IPS-11a (cell line): ENCODE results near the gene IRF1.
"Not testable (repeated sequence)": the region's sequence is repeated elsewhere in the genome, so short reads cannot be mapped to it uniquely, and the experiment has no call there.

Source experiments
- H3K4me3 ChIP-seq: one replicate; pipeline ENCODE4 v1.5.1; 2013; ENCODE audit warnings: low read depth, low read length, control low read depth

IRF1 gene

DNA sequence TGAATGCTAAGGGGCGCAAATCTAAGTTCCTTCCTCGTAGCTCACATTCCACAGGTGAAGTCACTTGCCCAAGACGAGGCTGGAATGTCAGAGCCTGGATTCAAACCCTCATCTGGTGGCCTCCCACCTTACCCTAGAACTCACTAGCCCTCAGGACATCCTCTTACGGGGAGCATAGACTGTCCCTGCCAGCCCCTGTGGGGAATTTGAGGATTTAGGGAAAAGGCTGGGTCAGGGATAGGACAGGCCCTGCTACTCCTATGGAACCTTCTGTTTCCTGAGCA lies 45.0 kb downstream of the IRF1 start:
- no peak overlapping the region for H3K4me3 ChIP-seq

DNA sequence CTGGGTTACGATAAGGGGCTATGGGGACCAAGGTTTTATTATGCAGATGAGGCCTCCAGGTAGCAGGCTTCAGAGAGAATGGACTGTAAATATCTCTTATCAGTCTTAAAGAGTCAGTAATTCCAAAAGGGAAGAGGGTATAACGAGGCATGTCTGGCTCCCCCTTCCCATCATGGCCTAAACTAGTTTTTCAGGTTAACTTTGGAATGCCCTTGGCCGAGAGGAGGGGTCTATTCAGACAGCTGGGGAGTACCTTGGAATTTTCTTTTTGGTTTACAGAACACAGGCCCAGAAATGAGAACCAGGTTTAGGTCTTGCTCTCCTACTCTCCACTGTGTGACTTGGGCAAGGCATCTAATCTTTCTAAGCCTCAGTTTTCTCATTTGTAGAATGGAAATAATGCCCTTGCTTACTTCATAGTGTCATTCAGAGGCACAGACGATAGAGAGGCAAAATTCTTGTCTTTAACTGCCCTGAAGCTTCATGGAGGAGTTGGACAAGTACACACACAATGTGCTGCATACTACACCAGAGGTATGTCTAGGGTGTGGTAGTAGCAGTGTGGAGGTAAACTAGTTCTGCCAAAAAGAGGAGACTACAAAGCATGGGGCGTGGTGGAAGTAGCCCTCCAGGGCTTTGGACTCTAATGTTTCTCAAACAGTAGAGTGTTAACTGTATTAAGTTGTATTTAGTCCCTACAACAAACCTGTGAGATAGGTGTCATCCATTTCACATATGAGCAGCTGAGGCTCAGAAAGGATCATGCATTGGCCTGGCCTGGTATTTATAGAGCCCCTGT lies 45.5 kb downstream of the IRF1 start:
- H3K4me3 ChIP-seq, result no peak overlapping the region

DNA sequence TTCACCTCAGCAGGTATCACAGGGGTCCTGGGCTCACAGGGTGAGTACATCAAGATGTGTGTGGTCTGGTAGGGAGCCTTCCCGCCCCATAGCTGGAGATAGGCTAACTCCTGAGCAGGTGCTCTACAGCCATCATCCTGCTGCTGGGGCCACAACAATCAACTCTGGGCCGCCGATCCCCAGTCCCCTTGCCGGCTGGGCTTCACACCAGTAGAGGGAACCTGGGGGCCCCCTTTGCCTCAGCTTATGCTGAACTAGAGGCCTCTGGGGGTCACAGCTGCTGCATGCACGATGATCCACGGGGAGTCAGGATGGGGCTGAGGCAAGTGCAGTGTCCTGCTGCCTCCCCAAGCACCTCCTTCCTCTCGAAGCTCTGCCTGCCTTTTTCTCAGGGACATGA lies 46.5 kb downstream of the IRF1 start:
- H3K4me3 ChIP-seq, result no peak overlapping the region

DNA sequence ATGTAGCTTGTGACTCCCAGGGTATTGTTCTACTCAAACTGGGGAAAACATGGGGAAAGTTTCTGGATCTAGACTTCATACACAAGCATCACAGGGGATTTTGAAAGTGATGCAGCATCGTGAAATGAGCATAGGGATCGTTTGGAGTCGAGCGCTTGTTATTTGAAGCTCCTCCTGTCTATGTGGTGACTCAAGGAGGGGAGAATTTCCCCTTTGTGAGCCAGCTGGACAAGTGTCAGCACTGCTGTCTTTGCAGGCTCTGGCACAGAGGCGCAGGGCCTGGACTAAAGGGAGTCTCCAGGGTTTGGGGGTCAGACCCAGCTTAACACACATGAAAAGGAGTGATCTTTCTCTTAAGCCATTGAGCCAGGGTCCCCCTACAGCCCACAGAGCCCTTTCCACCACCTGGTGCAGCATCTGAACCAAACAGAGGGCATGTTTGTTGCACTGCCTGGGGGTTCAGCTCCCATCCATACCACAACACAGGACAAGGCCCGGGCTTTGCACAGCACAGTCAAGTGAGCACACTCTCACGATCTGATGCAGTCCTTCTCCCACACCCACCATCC lies 51.0 kb downstream of the IRF1 start:
- H3K4me3 ChIP-seq, result no peak overlapping the region

DNA sequence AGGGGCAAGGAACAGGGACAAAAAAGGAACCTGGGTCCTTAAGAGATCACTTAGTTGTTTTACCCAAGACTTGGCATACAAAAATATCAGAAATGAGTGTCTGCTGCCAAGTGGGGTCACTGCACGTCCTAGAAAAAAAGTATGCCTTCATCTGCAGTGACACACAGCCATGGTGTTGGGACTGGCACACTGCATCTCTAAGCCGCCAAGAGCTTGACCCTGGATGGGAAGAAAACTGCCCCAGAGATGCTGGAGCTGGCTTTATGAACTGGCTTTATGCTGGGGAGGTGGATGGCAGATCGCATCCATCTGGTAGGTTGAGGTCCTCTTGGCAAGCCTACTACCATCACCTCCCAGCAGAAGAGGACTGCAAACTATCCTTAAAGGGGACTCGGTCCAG lies 51.7 kb downstream of the IRF1 start:
- H3K4me3 ChIP-seq, result no peak overlapping the region

DNA sequence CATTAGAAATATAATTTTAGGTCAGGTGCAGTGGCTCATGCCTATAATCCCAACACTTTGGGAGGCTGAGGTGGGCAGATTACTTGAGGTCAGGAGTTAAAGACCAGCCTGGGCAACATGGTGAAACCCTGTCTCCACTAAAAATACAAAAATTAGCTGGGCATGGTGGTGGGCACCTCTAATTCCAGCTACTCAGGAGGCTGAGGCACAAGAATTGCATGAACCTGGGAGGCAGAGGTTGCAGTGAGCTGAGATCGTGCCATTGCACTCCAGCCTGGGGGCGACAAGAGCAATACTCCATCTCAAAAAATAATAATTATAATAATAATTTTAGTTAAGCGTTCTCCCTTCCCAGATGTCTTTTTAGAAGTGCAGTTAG lies 52.3 kb downstream of the IRF1 start:
- H3K4me3 ChIP-seq, result not testable (repeated sequence)

DNA sequence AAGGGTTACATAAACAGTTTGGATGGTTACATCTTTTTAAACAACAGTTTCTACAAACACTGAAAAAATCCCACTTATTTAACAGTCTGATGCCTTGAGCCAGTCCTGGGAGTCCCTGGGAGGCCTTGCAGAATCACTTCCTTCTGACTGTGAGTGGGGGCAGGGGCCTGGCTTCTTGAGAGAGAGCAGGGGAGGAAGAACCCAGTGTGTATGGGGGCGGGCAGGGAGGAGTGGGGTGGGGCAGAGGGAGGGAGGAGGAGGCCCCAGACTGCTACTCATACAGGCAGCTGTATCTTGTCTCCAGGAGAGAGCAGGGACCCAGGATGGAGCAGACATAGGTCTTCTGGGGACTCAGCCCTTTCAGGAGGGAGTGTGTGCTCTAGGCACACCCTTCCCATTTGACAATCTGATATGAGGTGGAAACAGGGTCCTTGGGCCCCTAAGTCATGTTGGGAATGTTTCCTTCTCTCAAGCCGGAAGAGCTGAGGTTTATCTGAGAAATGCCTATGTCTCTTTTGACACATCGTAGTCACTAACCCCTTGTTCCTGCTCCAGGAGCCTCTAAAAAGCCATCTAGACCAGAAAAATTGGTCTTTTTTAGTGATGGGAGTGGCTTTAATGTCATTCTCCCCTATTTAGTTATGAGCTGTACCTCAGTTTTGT lies 52.8 kb downstream of the IRF1 start:
- no peak overlapping the region for H3K4me3 ChIP-seq

DNA sequence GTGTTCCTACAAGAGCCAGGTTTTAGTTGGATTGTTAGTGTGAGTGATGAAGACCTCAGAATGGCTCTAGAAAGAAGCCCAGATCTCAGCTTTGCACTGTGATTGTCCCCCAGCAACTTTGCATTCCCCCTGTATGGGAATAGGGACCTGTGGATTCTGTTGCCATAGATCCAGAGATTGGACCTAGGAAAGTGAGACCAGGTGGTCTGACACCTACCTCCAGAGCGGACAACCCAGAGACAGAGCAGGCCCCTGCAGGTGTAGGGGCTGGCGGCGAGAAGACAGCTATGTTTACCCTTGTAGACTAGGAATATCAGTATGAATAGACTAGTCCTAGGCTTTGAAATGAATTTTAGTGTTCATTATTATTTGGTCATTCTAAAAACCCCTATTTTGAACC lies 53.6 kb downstream of the IRF1 start:
- H3K4me3 ChIP-seq, result no peak overlapping the region

DNA sequence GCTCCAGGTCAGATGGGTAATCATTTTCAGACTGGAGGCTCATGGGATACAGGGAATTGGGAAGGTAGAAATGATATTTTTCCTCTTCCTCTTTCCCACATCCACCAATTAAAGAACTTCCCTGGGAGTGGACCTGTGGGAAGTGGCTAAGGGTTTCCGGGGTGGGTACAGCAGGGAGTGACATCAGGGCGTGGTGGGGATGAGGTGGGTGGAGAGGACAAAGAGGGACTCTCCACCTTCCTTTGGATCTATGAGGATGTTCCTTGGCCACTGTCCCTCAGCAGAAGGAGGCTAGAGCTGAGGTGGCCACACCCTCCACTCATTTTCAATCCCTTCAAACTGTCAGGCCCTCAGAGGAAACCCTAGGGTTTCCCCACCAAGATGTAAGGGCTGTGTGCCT lies 54.7 kb downstream of the IRF1 start:
- H3K4me3 ChIP-seq, result no peak overlapping the region

DNA sequence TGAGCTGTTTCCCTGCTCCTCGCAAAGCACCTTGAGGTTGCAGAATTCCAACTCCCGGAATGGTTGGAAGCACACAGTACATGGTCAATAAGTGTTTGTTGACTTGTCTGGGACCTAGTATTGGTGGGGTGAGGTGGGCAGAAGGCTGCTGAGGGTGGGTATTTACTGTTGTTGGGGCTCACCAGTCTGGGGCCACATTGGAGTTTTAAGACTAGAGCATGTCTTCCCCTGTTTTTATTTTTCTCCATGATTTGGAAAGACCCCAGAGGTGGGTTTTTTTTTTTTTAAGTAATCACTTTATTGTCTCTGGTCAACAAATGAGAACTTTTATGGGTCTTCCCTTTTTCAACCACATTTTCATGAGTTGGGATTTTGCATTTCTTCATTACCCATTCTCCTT lies 55.1 kb downstream of the IRF1 start:
- no peak overlapping the region for H3K4me3 ChIP-seq

DNA sequence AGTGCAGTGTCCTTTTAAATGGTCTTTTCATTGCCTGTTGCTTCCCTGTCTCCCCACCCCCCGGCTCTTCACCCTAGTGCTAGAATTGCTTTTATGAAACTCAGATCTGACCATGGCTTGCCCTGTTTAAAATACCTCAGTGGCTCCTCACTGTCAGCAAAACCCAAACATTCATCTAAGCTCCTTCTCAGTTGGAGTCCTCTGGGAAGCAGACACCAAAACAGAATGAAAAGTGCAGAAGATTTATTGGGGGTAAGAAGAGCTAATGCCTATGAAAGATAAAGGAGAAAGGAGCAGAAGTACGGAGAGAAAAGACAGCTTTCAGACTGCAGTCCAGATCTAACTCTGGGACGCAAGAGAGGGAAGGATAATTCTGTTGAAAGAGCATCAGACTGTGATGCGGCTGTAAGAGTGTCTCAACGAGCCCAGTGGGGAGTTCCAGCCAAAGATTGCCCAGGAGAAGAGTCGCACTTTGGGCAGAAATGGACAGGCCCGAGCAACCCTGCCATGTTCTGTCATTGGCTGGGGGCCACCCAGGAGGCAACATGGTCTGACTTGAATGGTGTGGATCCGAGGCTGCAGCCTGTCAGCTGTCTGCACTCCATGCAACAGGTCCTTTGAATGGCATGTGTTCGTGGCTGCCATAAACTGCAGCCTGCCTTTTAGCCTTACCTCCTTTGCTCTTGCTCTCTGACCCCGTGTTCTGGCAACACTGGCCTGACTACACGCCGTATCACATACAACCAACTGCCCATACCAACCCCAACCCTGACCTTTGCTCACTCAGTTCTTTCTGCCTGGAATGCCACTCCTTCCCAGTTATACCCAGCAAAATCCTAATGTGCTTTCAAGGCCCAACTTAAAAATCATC lies 55.9 kb downstream of the IRF1 start:
- no peak overlapping the region for H3K4me3 ChIP-seq

DNA sequence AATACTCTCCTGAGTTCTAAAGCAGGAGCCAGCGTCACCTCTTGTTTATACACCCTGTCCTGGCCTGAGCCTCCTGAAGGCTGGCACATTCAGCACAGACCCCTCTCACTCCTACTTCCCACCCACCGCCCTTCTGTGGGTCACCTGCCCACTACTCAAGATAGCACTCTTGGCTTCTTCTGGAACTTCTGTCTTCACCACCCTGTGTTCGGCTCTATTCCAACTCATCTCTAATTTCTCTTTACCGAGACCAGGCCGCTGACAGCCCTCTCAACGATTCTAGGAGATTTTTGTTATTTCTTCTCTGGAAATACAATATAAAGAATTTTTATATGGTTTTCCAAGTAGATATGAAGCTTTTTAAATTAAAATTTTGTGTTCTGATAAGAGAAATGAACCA lies 57.4 kb downstream of the IRF1 start:
- H3K4me3 ChIP-seq, result no peak overlapping the region

DNA sequence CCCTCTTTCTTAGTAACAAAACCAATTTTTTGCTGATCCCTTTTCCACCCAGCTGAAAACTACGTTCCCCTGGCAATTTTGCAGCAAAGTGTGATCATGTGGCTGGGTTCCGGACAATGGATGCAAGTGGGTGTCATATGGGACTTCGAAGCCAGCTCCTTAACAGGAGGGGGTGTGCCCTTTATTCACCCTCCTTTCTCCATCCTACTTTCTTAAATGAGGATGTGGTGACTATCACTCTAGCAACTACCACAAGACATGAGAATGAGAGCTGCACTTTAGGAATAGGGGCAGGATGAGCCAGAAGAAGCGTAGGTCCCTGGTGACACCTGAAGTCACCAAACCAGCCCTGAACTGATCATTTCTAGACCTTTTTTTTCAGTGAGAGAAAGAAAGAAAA lies 58.9 kb downstream of the IRF1 start:
- H3K4me3 ChIP-seq, result no peak overlapping the region
